SU-DHL-6 (cell line): ENCODE results near the gene EML2.

Source experiments
- CTCF ChIP-seq: fragments of 200-600 bp; sonication (generic); IDR thresholded peaks from one replicate; pipeline ENCODE4 v1.5.1; 2017; ENCODE audit warnings: antibody characterized with exemption, mild to moderate bottlenecking, low read length, moderate library complexity; ENCODE audit not compliant: insufficient read depth, poor library complexity, severe bottlenecking
- EZH2phosphoT487 ChIP-seq: fragments of 200-600 bp; sonication (generic), shearing (Covaris generic); conservative IDR thresholded peaks from 2 replicates; pipeline ENCODE4 v1.6.1; 2018; ENCODE audit warnings: mild to moderate bottlenecking, antibody characterized with exemption, low read length, moderate library complexity, mixed read lengths

- TF ChIP-seq CTCF, result no peak
- TF ChIP-seq EZH2phosphoT487, result no peak
These were observed 40.8 kb downstream of the EML2 start for GRCh38 chr19:45598267-45599001.
